IMR-90 (cell line): Measurements from ENCODE around the gene ERICH3. TPM values are rescaled to one million over a fixed set of nuclear protein-coding genes. Genes with fewer than 3 reads are reported as not detected.

ENCODE experiments used
- ATAC-seq: fragments of 200-7000 bp; cut with Tn5 transposase; 2 replicates; pipeline ENCODE4 v1.9.1; 2020; ENCODE audit warnings: low read depth, mild to moderate bottlenecking, moderate library complexity
- BruUV-seq: library from RNA; stranded (reverse); fragments of 400-500 nt; replicated peaks from 2 replicates; lab custom pipeline; 2021; lab: Mats Ljungman, UMichigan
- CTCF ChIA-PET: fragments of 300-600 bp; formaldehyde crosslinking; extraction: SDS; loops from one replicate; lab custom pipeline; 2021; ENCODE audit warnings: antibody characterized with exemption; lab: Yijun Ruan, JAX
- POLR2A ChIA-PET: fragments of 300-600 bp; sonication (Branson Sonifier 250); formaldehyde crosslinking; loops from one replicate; lab custom pipeline; 2022; ENCODE audit warnings: antibody characterized with exemption; ENCODE audit not compliant: unreplicated experiment; lab: Charles Lee
- DNase-seq: peaks from one replicate; pipeline ENCODE4 v3.0.0; 2013
- H2AFZ ChIP-seq: replicated peaks from 2 replicates; pipeline ENCODE3; 2013; ENCODE audit warnings: low read length, mild to moderate bottlenecking; ENCODE audit not compliant: poor library complexity
- H2AK5ac ChIP-seq: 2 replicates; pipeline ENCODE4 v1.6.1; 2013; ENCODE audit warnings: low read depth, low read length, inconsistent platforms
- H2AK9ac ChIP-seq: replicated peaks from 2 replicates; pipeline ENCODE3; 2013; ENCODE audit warnings: mild to moderate bottlenecking, low read depth, low read length, moderate library complexity; ENCODE audit not compliant: poor library complexity
- H2BK120ac ChIP-seq: 2 replicates; pipeline ENCODE4 v1.6.1; 2013; ENCODE audit warnings: low read depth, low read length, inconsistent platforms
- H2BK15ac ChIP-seq: 3 replicates; pipeline ENCODE4 v1.6.1; 2013; ENCODE audit warnings: low read depth, low read length, inconsistent platforms
- H2BK20ac ChIP-seq: 2 replicates; pipeline ENCODE4 v1.6.1; 2013; ENCODE audit warnings: low read depth, mild to moderate bottlenecking, inconsistent platforms, low read length, moderate library complexity
- H2BK5ac ChIP-seq: 2 replicates; pipeline ENCODE4 v1.6.1; 2013; ENCODE audit warnings: mild to moderate bottlenecking, low read depth, low read length, inconsistent platforms; ENCODE audit not compliant: poor library complexity, severe bottlenecking
- H3K14ac ChIP-seq: replicated peaks from 2 replicates; pipeline ENCODE4 v1.6.1; 2013; ENCODE audit warnings: low read depth, low read length, inconsistent platforms
- H3K18ac ChIP-seq: 2 replicates; pipeline ENCODE4 v1.6.1; 2013; ENCODE audit warnings: low read depth, low read length, control low read depth
- H3K23ac ChIP-seq: 2 replicates; pipeline ENCODE4 v1.6.1; 2013; ENCODE audit warnings: low read depth, low read length, inconsistent platforms
- H3K27ac ChIP-seq: 2 replicates; pipeline ENCODE4 v1.5.1; 2013; ENCODE audit warnings: mild to moderate bottlenecking, control low read depth, low read length; ENCODE audit not compliant: insufficient read depth
- H3K27me3 ChIP-seq: 2 replicates; pipeline ENCODE4 v1.6.1; 2013; ENCODE audit warnings: low read length; ENCODE audit not compliant: control insufficient read depth, insufficient read depth
- H3K36me3 ChIP-seq: 2 replicates; pipeline ENCODE4 v1.6.1; 2013; ENCODE audit warnings: low read length, mixed read lengths; ENCODE audit not compliant: control insufficient read depth, insufficient read depth
- H3K4ac ChIP-seq: 2 replicates; pipeline ENCODE4 v1.6.1; 2013; ENCODE audit warnings: low read depth, low read length, inconsistent platforms
- H3K4me1 ChIP-seq: 2 replicates; pipeline ENCODE4 v1.6.1; 2013; ENCODE audit warnings: low read length, mixed read lengths; ENCODE audit not compliant: control insufficient read depth, insufficient read depth
- H3K4me2 ChIP-seq: 2 replicates; pipeline ENCODE4 v1.6.1; 2013; ENCODE audit warnings: low read depth, mild to moderate bottlenecking, control low read depth, low read length, moderate library complexity
- H3K4me3 ChIP-seq: 2 replicates; pipeline ENCODE4 v1.5.1; 2013; ENCODE audit warnings: low read depth, mild to moderate bottlenecking, control low read depth, low read length, moderate library complexity; ENCODE audit not compliant: insufficient read depth
- H3K56ac ChIP-seq: 2 replicates; pipeline ENCODE4 v1.6.1; 2013; ENCODE audit warnings: low read length, inconsistent platforms; ENCODE audit not compliant: insufficient read depth; ENCODE audit errors: extremely low read depth
- H3K79me1 ChIP-seq, 2 experiments: 2 replicates each; pipeline ENCODE4 v1.6.1; 2013; ENCODE audit warnings: low read length in 2 of 2, inconsistent platforms in 1 of 2, low read depth in 1 of 2
- H3K9ac ChIP-seq: 2 replicates; pipeline ENCODE4 v1.6.1; 2013; ENCODE audit warnings: low read depth, low read length, control low read depth
- H3K9me1 ChIP-seq: 2 replicates; pipeline ENCODE4 v1.6.1; 2013; ENCODE audit warnings: low read length, inconsistent platforms; ENCODE audit not compliant: insufficient read depth
- H3K9me3 ChIP-seq: 2 replicates; pipeline ENCODE4 v1.6.1; 2013; ENCODE audit warnings: low read length; ENCODE audit not compliant: control insufficient read depth, insufficient read depth
- H4K20me1 ChIP-seq: 2 replicates; pipeline ENCODE4 v1.6.1; 2013; ENCODE audit warnings: low read length, inconsistent platforms; ENCODE audit not compliant: insufficient read depth
- H4K5ac ChIP-seq: 2 replicates; pipeline ENCODE4 v1.6.1; 2013; ENCODE audit warnings: mild to moderate bottlenecking, low read depth, low read length, control low read depth
- H4K8ac ChIP-seq, 2 experiments: 2 replicates each; pipeline ENCODE4 v1.6.1; 2013; ENCODE audit warnings: low read depth in 2 of 2, low read length in 2 of 2, control low read depth in 1 of 2, inconsistent platforms in 1 of 2
- H4K91ac ChIP-seq: 2 replicates; pipeline ENCODE4 v1.6.1; 2013; ENCODE audit warnings: low read depth, low read length, inconsistent platforms; ENCODE audit not compliant: insufficient read depth
- CHD1 ChIP-seq: IDR thresholded peaks from 2 replicates; pipeline ENCODE4 v1.6.1; 2012; ENCODE audit warnings: low read depth, low read length, improper control_type of control experiment
- CTCF ChIP-seq: conservative IDR thresholded peaks from 2 replicates; pipeline ENCODE4 v1.5.1; 2012; ENCODE audit warnings: mild to moderate bottlenecking, low read depth, low read length, improper control_type of control experiment
- MXI1 ChIP-seq: IDR thresholded peaks from 2 replicates; pipeline ENCODE4 v1.6.1; 2012; ENCODE audit warnings: low read depth, mild to moderate bottlenecking, low read length, moderate library complexity, borderline replicate concordance
- POLR2A ChIP-seq: IDR thresholded peaks from 2 replicates; pipeline ENCODE4 v1.6.1; 2012; ENCODE audit warnings: mild to moderate bottlenecking, low read depth, low read length
- RAD21 ChIP-seq: IDR thresholded peaks from 2 replicates; pipeline ENCODE4 v1.6.1; 2012; ENCODE audit warnings: low read length, improper control_type of control experiment
- RCOR1 ChIP-seq: IDR thresholded peaks from 2 replicates; pipeline ENCODE4 v1.6.1; 2012; ENCODE audit warnings: mild to moderate bottlenecking, low read length, improper control_type of control experiment; ENCODE audit not compliant: insufficient replicate concordance
- WGBS, 2 experiments: methylation state at CpG; one replicate each; pipeline versions ENCODE4 v1.1.5 to v1.1.7; 2013; ENCODE audit warnings: missing lambda C conversion rate in 2 of 2; ENCODE audit not compliant: insufficient read length in 1 of 2; ENCODE audit errors: extremely low coverage in 2 of 2; 5-methylcytosine and 5-hydroxymethylcytosine counted together
- dilution Hi-C: fragments of 300-500 bp; cut with HindIII; formaldehyde crosslinking; loops from one replicate; pipeline ENCODE4 v1.14.3; 2018; ENCODE audit warnings: low sequenced_read_pairs; ENCODE audit not compliant: unreplicated experiment
- in situ Hi-C: fragments of 300-500 bp; cut with MboI; formaldehyde crosslinking; loops from 3 replicates; pipeline ENCODE4 v1.14.3; 2019; ENCODE audit warnings: low sequenced_read_pairs, inconsistent platforms, mixed read lengths
- intact Hi-C: fragments of 100-400 bp; cut with micrococcal nuclease; formaldehyde crosslinking; loops from 2 replicates; pipeline ENCODE4 v1.10.0; 2022
- polyA plus RNA-seq, 3 experiments: library from polyadenylated mRNA; depleted of rRNA; stranded (reverse); fragments of >200 nt; gene quantifications; 2 replicates each; pipeline ENCODE4 v1.2.3, GENCODE V29; 2012; ENCODE audit warnings: low replicate concordance in 1 of 3
- total RNA-seq: library from RNA; depleted of rRNA; stranded (reverse); fragments of >200 nt; gene quantifications from 2 replicates; pipeline ENCODE4 v1.2.3, GENCODE V29; 2012

ERICH3 gene
- total and polyA plus RNA-seq, 2 of the 4 experiments (the other 2 are of a cell fraction): not detected

GRCh38 chr1:74641161-74641560 lies 32.4 kb downstream of the ERICH3 start:
- Histone ChIP-seq H2AFZ (no peak overlapping the region), H2BK5ac (no peak overlapping the region), H3K79me1 (no peaks in the 10 kb centered on the region), H4K20me1 (no peaks in the 10 kb centered on the region), H3K36me3 (no peaks in the 10 kb centered on the region), H4K91ac (no peak overlapping the region), H3K27me3 (no peaks in the 10 kb centered on the region), H3K18ac (no peak overlapping the region), H2BK120ac (no peak overlapping the region), H3K4me3 (no peak overlapping the region), H2BK20ac (no peak overlapping the region), H3K23ac (no peak overlapping the region), H3K9ac (no peak overlapping the region), H3K4me1 (no peaks in the 10 kb centered on the region), H3K56ac (no peak overlapping the region), H4K8ac (no peak overlapping the region), H3K14ac (no peak overlapping the region), H2BK15ac (no peak overlapping the region), H2AK5ac (no peak overlapping the region), H3K9me3 (no peaks in the 10 kb centered on the region), H3K4me2 (no peak overlapping the region), H3K4ac (no peak overlapping the region), H4K5ac (no peak overlapping the region), H3K9me1 (no peaks in the 10 kb centered on the region), H2AK9ac (no peak overlapping the region), H3K27ac (no peak overlapping the region)
- ChIA-PET POLR2A (no interaction called here), CTCF (no interaction called here)
- no TSS peak for BruUV-seq
- DNase-seq (no peak), ATAC-seq (no peak)
- in situ Hi-C loops (no loop called here), intact Hi-C loops (no loop called here), dilution Hi-C loops (no loop called here)
- no CpG with 5 or more reads among the region's 5 CpGs for WGBS, 2 experiments
- TF ChIP-seq RCOR1 (no peak), CTCF (no peak), POLR2A (no peak), RAD21 (no peak), CHD1 (no peak), MXI1 (no peak)
